ENCODE data around the gene HSP90AA1. TPM values are rescaled to one million over a fixed set of nuclear protein-coding genes. Genes with fewer than 3 reads are reported as not detected.
A peak's percentile ranks its signal among the peaks of the same experiment; 100 is the strongest.

Gene HSP90AA1
- total and polyA plus RNA-seq, 2 of the 8 experiments (the other 6 are each of a cell fraction or from before 2014, with no cell fraction given): 339 to 878 TPM

- CTCF ChIA-PET (ENCODE audit: partially characterized antibody): interaction anchor here (0.6 to 3.2 kb wide), 4 partner anchors 10 to 368 kb away, joined by 3 to 17 read pairs (median 7); no protein-coding TSS in a partner anchor
- TF ChIP-seq CREB1 (IDR thresholded peaks at IDR 0.05) (peak; percentile 86), FOSL1 (IDR thresholded peaks at IDR 0.05; ENCODE audit: insufficient read depth, low read depth, low read length) (no peak), JUN (IDR thresholded peaks at IDR 0.05; ENCODE audit: low read depth, low read length) (no peak), SP2 (IDR thresholded peaks at IDR 0.05; ENCODE audit: low read length) (no peak), RNF2 (IDR thresholded peaks at IDR 0.05; ENCODE audit: borderline replicate concordance, low read depth, low read length, missing control alignments, poor library complexity, severe bottlenecking) (no peak)
- TF ChIP-seq, protein P1, sequence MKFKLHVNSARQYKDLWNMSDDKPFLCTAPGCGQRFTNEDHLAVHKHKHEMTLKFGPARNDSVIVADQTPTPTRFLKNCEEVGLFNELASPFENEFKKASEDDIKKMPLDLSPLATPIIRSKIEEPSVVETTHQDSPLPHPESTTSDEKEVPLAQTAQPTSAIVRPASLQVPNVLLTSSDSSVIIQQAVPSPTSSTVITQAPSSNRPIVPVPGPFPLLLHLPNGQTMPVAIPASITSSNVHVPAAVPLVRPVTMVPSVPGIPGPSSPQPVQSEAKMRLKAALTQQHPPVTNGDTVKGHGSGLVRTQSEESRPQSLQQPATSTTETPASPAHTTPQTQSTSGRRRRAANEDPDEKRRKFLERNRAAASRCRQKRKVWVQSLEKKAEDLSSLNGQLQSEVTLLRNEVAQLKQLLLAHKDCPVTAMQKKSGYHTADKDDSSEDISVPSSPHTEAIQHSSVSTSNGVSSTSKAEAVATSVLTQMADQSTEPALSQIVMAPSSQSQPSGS (IDR thresholded peaks at IDR 0.05; ENCODE audit: low read length): no peak
- TF ChIP-seq, protein P2, sequence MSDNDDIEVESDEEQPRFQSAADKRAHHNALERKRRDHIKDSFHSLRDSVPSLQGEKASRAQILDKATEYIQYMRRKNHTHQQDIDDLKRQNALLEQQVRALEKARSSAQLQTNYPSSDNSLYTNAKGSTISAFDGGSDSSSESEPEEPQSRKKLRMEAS (IDR thresholded peaks at IDR 0.05): peak; percentile 58; the same call in 1 of the 2 replicates
Measured at GRCh38 chr14:102085948-102086708, 716 bp downstream of the HSP90AA1 start.

More at GRCh38 chr14:102085948-102086708, 716 bp downstream of the HSP90AA1 start:
- no peak for FAIRE-seq
- Histone ChIP-seq H3K18ac (ENCODE audit: extremely low read depth, low read length) (no peak overlapping the region), H3K23me2 (ENCODE audit: low read depth, low read length) (no peaks in the 10 kb centered on the region; the same call in 1 of the 2 replicates), H4K20me1 (replicated peaks in 1 of 2; ENCODE audit: control insufficient read depth in 1 of 2, insufficient read depth in 2 of 2, low read length in 2 of 2) (peaks cover 6 to 8% of the 10 kb centered on the region in 2 experiments), H2AFZ (ENCODE audit: low read length) (no peak overlapping the region), H2BK20ac (ENCODE audit: low read length) (no peak overlapping the region), H3K27ac (ENCODE audit: low read depth, low read length) (peak overlapping the region; percentile 75; the same call in 1 of the 2 replicates), H4K5ac (ENCODE audit: insufficient read length, low read depth, low read length) (peak overlapping the region; percentile 36), H3K14ac (ENCODE audit: insufficient read length) (no peak overlapping the region), H2BK15ac (ENCODE audit: low read length) (no peak overlapping the region), H3K79me2 (ENCODE audit: control insufficient read depth in 1 of 2, insufficient read depth in 2 of 2, low read length in 2 of 2) (peaks cover 5 to 37% of the 10 kb centered on the region in 2 experiments), H3K4me3 (ENCODE audit: extremely low read depth in 1 of 4, insufficient read depth in 2 of 4, low read depth in 3 of 4, low read length in 4 of 4) (peak overlapping the region; percentile 78 to 98 (median 87)), H2AK5ac (ENCODE audit: low read depth, low read length) (no peak overlapping the region), H3K23ac (ENCODE audit: insufficient read length) (no peak overlapping the region), H3K9me3 (ENCODE audit: insufficient read depth in 2 of 2, low read depth in 1 of 2, low read length in 1 of 2) (no peaks in the 10 kb centered on the region), H2BK12ac (ENCODE audit: low read depth, low read length) (no peak overlapping the region), H2BK120ac (replicated peaks; ENCODE audit: low read depth, low read length) (no peak overlapping the region), H3K36me3 (ENCODE audit: control insufficient read depth in 2 of 4, insufficient read depth in 4 of 4, low read length in 3 of 4) (peaks cover 28 to 50% (median 44%) of the 10 kb centered on the region in 4 experiments), H4K8ac (ENCODE audit: extremely low read depth, insufficient read depth, low read length) (peak overlapping the region; percentile 82; the same call in 1 of the 2 replicates), H4K91ac (replicated peaks; ENCODE audit: insufficient read length, low read length) (peak overlapping the region; percentile 54), H3K4me1 (replicated peaks in 1 of 4; ENCODE audit: control insufficient read depth in 3 of 4, insufficient read depth in 4 of 4, low read length in 3 of 4) (peaks cover 4 to 18% (median 12%) of the 10 kb centered on the region in 4 experiments), H3K79me1 (ENCODE audit: low read depth, low read length) (no peaks in the 10 kb centered on the region; the same call in 1 of the 2 replicates), H2BK5ac (ENCODE audit: low read depth, low read length) (no peak overlapping the region), H3K4me2 (ENCODE audit: insufficient read depth in 1 of 2, low read depth in 2 of 2, low read length in 2 of 2) (peak overlapping the region; percentile 71 to 75), H3K56ac (replicated peaks; ENCODE audit: insufficient read length, low read depth, low read length) (no peak overlapping the region), H3K27me3 (replicated peaks in 1 of 4; ENCODE audit: control insufficient read depth in 3 of 4, extremely low read depth in 1 of 4, insufficient read depth in 3 of 4, low read length in 3 of 4) (no peaks in the 10 kb centered on the region), H3K4ac (replicated peaks; ENCODE audit: insufficient read length, low read depth, low read length) (no peak overlapping the region), H3K9ac (replicated peaks in 1 of 4; ENCODE audit: extremely low read depth in 1 of 4, low read depth in 3 of 4, low read length in 3 of 4) (peak overlapping the region; percentile 65 to 93 (median 85))
- no peak for DNase-seq (ENCODE audit: low read depth in 1 of 2, low spot score in 2 of 2)
- 6% methylated on average over 44 of the region's 49 CpGs; no CpG with 5 or more reads in 1 of the 2 experiments for WGBS, 2 experiments (ENCODE audit: extremely low coverage in 1 of 2, insufficient coverage in 1 of 2, insufficient read length in 1 of 2, insufficient replicate concordance in 2 of 2, low coverage in 1 of 2, low lambda C conversion rate in 2 of 2, missing lambda C conversion rate in 1 of 2)
- POLR2A ChIA-PET (ENCODE audit: partially characterized antibody): interaction anchor here (0.8 to 4.5 kb wide), 8 partner anchors 10 to 262 kb away, joined by 3 to 39 read pairs (median 3); no protein-coding TSS in a partner anchor

All from H1 (cell line).